Measurements from ENCODE around the gene FHOD3. TPM values are rescaled to one million over a fixed set of nuclear protein-coding genes. Genes with fewer than 3 reads are reported as not detected.

Gene FHOD3
- total and polyA plus RNA-seq, 2 of the 13 experiments (the other 11 are each of a cell fraction or from before 2014, with no cell fraction given): 0.07 TPM; not detected in 1

DNA sequence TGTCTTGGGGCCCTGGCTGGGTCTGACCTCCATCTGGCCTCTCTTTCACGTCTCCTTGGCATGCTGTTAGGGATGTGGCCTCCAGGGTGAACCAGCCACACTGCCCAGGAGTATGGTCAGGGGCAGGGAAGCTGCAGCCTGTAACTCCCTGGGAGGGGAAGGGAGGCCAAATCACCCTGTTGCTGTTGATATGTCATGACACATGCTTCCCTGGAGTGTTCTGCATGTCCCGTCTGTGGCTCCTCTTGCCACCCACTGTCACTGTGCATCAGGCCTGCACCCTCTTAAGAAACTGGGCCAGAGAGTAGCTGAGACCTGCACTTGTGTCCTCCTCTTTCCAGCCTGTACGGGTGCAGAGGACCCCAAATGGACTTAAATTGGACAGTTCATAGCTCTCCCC is 221.3 kb downstream of the FHOD3 start:
- no peak for DNase-seq (ENCODE audit: low spot score)
- Histone ChIP-seq H3K4me1 (ENCODE audit: insufficient read depth, low read length) (no peaks in the 10 kb centered on the region), H3K4me2 (ENCODE audit: low read depth, low read length) (no peak overlapping the region), H3K36me3 (replicated peaks in 1 of 2; ENCODE audit: control insufficient read depth in 1 of 2, insufficient read depth in 2 of 2, low read length in 2 of 2) (no peaks in the 10 kb centered on the region), H2AFZ (ENCODE audit: low read length) (no peak overlapping the region), H3K9me3 (ENCODE audit: low read length) (no peaks in the 10 kb centered on the region), H3K4me3 (replicated peaks in 1 of 3; ENCODE audit: insufficient read depth in 1 of 3, low read depth in 2 of 3, low read length in 3 of 3) (no peak overlapping the region), H3K9ac (ENCODE audit: insufficient read depth, low read depth, low read length) (no peak overlapping the region), H3K27me3 (ENCODE audit: control insufficient read depth in 1 of 2, insufficient read depth in 2 of 2, low read length in 2 of 2) (peaks cover 0 to 9% of the 10 kb centered on the region in 2 experiments; a peak in 1 of 5 replicates), H3K79me2 (ENCODE audit: insufficient read depth, low read length) (no peaks in the 10 kb centered on the region), H4K20me1 (ENCODE audit: insufficient read depth, low read length) (no peaks in the 10 kb centered on the region), H3K27ac (ENCODE audit: extremely low read length, insufficient read depth, low read length) (no peak overlapping the region)
- no TSS peak for BruUV-seq (replicated peaks)
- CTCF ChIA-PET (ENCODE audit: low intra/inter-chr PET ratio, low total read pairs): no interaction called here
- 30% methylated on average over 3 of the region's 3 CpGs for WGBS (ENCODE audit: low lambda C conversion rate)
- intact Hi-C loops (cut with micrococcal nuclease; ENCODE audit: unreplicated experiment): no loop called here
- FAIRE-seq: no peak
- TF ChIP-seq ASH2L (IDR thresholded peaks at IDR 0.05; ENCODE audit: insufficient read length, low read depth, low read length): no peak
- TF ChIP-seq HDAC6 (IDR thresholded peaks at IDR 0.05; ENCODE audit: low read depth, low read length): no peak
- no peak for TF ChIP-seq CERS6 (CRISPR knock-in tag; IDR thresholded peaks at IDR 0.05)
- TF ChIP-seq RBM22 (optimal IDR thresholded peaks at IDR 0.05; ENCODE audit: low read length): no peak
- no peak for TF ChIP-seq ZNF484 (CRISPR knock-in tag; IDR thresholded peaks at IDR 0.05; ENCODE audit: borderline replicate concordance, low read depth)
- POLR2A ChIA-PET: no interaction called here
- no peak for ATAC-seq
- in situ Hi-C loops (cut with HindIII; ENCODE audit: extremely low pct_ligation_motif_present, low pct_unique_long_range_greater_than_20kb): no loop called here

- DNase-seq (ENCODE audit: low spot score): no peak
- no peaks in the 10 kb centered on the region for H3K9me3 ChIP-seq (ENCODE audit: low read length)
- WGBS (ENCODE audit: low lambda C conversion rate): no CpG with 5 or more reads among the region's 3 CpGs
- peaks cover 0 to 9% of the 10 kb centered on the region in 2 experiments; a peak in 1 of 5 replicates for H3K27me3 ChIP-seq (ENCODE audit: control insufficient read depth in 1 of 2, insufficient read depth in 2 of 2, low read length in 2 of 2)
- no peak overlapping the region for H3K4me2 ChIP-seq (ENCODE audit: low read depth, low read length)
- intact Hi-C loops (cut with micrococcal nuclease; ENCODE audit: unreplicated experiment): no loop called here
- no peak for ATAC-seq
- H3K4me3 ChIP-seq (replicated peaks in 1 of 3; ENCODE audit: insufficient read depth in 1 of 3, low read depth in 2 of 3, low read length in 3 of 3): no peak overlapping the region
- H2AFZ ChIP-seq (ENCODE audit: low read length): no peak overlapping the region
- in situ Hi-C loops (cut with HindIII; ENCODE audit: extremely low pct_ligation_motif_present, low pct_unique_long_range_greater_than_20kb): no loop called here
- POLR2A ChIA-PET: no interaction called here
- no peaks in the 10 kb centered on the region for H3K36me3 ChIP-seq (replicated peaks in 1 of 2; ENCODE audit: control insufficient read depth in 1 of 2, insufficient read depth in 2 of 2, low read length in 2 of 2)
- no peaks in the 10 kb centered on the region for H4K20me1 ChIP-seq (ENCODE audit: insufficient read depth, low read length)
- no TSS peak for BruUV-seq (replicated peaks)
- no peaks in the 10 kb centered on the region for H3K4me1 ChIP-seq (ENCODE audit: insufficient read depth, low read length)
- H3K79me2 ChIP-seq (ENCODE audit: insufficient read depth, low read length): no peaks in the 10 kb centered on the region
- no peak overlapping the region for H3K27ac ChIP-seq (ENCODE audit: extremely low read length, insufficient read depth, low read length)
- no peak for FAIRE-seq
- H3K9ac ChIP-seq (ENCODE audit: insufficient read depth, low read depth, low read length): no peak overlapping the region
- CTCF ChIA-PET (ENCODE audit: low intra/inter-chr PET ratio, low total read pairs): no interaction called here
- TF ChIP-seq POGZ (CRISPR knock-in tag; IDR thresholded peaks at IDR 0.05) (no peak), ZNF251 (CRISPR knock-in tag; IDR thresholded peaks at IDR 0.05) (no peak), CREB1 (IDR thresholded peaks at IDR 0.05) (no peak), CREB1 (CRISPR knock-in tag; IDR thresholded peaks at IDR 0.05) (no peak), ZNF282 (IDR thresholded peaks at IDR 0.05; ENCODE audit: partially characterized antibody) (no peak), PATZ1 (CRISPR knock-in tag; IDR thresholded peaks at IDR 0.05) (no peak), NR2C2 (CRISPR knock-in tag; IDR thresholded peaks at IDR 0.05; ENCODE audit: borderline replicate concordance) (no peak), AKAP8 (CRISPR knock-in tag; IDR thresholded peaks at IDR 0.05) (no peak), FOXA1 (IDR thresholded peaks at IDR 0.05) (no peak), FOXA1 (CRISPR knock-in tag; IDR thresholded peaks at IDR 0.05) (no peak)
- TF ChIP-seq, protein P1, sequence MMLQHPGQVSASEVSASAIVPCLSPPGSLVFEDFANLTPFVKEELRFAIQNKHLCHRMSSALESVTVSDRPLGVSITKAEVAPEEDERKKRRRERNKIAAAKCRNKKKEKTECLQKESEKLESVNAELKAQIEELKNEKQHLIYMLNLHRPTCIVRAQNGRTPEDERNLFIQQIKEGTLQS (CRISPR knock-in tag; IDR thresholded peaks at IDR 0.05): no peak
- TF ChIP-seq, protein P2, sequence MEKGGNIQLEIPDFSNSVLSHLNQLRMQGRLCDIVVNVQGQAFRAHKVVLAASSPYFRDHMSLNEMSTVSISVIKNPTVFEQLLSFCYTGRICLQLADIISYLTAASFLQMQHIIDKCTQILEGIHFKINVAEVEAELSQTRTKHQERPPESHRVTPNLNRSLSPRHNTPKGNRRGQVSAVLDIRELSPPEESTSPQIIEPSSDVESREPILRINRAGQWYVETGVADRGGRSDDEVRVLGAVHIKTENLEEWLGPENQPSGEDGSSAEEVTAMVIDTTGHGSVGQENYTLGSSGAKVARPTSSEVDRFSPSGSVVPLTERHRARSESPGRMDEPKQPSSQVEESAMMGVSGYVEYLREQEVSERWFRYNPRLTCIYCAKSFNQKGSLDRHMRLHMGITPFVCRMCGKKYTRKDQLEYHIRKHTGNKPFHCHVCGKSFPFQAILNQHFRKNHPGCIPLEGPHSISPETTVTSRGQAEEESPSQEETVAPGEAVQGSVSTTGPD (CRISPR knock-in tag; IDR thresholded peaks at IDR 0.05): no peak
These were observed 221.8 kb downstream of the FHOD3 start for GRCh38 chr18:36519358-36519757.

Data from HepG2 (cell line).